HG03354 (cell line): ENCODE results near the gene BOC.

Experiments
- ATAC-seq: cut with Tn5 transposase; IDR thresholded peaks from one replicate; pipeline ENCODE4 v1.9.1; 2021; ENCODE audit warnings: mild to moderate bottlenecking; ENCODE audit not compliant: unreplicated experiment, poor library complexity, severe bottlenecking

BOC gene

GRCh38 chr3:113245761-113246161 lies 34.4 kb downstream of the BOC start:
- ATAC-seq: no peak

DNA sequence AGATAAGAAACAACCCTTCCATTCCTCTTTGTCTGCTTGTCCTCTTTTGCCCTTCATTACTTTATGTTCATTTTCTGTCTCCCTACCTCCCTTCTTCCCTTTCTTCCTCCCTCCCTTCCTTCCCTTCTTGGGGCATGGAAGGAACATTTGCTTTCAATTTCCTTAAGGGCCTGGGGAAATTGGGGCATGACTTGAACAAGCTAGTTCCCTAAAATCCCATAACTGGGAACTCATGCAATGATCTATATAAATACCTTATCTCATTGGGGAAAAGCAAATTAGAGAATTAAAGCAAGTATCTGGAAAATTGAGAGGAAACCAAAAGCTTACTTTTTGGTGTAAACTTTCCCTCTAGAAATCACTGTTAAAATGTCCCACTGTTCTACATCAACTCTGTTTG lies 35.7 kb downstream of the BOC start:
- no peak for ATAC-seq

GRCh38 chr3:113247675-113248458 lies 36.5 kb downstream of the BOC start:
- ATAC-seq: no peak

DNA sequence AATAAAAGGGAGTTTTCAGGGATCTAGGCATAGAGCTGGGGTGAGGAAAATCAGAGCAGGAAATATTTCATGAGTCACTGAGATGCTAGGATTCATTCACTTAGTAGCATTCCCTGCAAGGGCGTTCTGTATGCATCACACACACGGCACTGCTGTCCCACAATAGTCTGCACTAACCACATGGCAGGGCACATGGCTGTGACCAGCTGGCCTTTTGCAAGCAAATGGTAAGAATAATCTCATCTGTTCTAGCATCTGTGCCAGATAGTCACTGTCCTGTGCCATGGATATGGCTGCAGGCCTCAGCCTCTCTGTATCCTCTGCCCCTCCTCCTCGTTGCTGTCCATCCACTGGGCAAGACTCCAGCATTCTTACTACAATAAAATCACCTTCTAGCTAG lies 37.8 kb downstream of the BOC start:
- no peak for ATAC-seq

GRCh38 chr3:113249601-113250000 lies 38.2 kb downstream of the BOC start:
- no peak for ATAC-seq

- no peak for ATAC-seq
Observed at GRCh38 chr3:113250566-113250965, 39.2 kb downstream of the BOC start.

DNA sequence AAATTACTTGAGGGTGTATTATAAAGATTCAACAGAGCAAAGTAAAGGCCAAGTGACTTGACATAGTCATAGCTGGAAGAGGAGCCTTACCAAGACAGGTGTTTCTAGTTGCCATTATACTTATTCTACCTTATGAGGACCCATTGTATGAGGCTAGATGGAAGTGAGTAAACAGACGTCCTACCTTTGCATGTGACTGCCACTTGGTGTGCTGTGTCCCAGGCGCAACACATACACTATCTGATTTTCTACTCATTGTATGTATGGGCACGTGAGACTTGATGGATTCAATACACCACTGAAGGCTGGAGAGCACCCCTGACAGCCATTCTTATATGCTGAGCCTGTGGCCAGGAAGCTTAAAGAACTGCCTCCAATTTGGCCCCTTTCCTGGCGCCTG lies 40.5 kb downstream of the BOC start:
- ATAC-seq: no peak

DNA sequence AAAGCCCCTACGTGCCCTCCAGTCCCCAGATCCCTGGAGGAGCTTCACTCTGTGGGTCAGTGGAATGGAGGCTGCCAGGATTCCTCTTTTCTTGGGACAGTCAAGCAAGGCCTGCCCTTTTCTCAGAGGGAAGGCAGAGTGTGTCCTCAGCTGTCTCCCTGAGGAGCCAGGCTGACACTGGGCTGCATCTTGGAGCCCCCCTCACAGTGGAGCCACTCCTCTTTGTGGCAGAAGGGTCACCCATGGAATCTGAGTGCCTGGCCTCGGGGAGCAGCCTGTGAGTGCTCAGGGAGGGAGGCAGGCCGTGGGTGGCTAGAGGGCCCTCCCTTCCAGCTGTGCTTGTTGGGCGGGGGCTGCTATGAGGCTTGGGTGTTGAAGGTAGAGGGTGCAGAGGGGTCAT lies 41.2 kb downstream of the BOC start:
- ATAC-seq: no peak

DNA sequence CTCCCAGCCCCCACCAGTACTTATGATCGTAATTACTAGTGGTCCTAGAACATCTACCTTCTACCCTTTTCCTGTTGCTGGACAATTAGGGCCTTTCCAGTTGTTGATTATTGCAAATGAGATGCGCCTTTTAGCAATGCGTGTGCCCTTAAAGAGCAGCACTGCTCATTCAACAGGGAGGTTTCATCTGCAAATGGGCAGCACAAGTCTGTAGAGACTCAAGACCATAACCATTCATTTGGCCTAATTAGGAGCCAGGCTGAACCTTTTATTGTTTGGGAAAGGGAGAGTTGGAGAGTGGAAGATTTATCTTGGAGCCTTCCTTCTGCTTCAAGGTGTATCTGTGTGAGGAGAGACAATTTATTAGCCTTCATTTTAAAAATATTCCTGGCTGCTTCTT lies 42.3 kb downstream of the BOC start:
- no peak for ATAC-seq

GRCh38 chr3:113254171-113254947 lies 43.0 kb downstream of the BOC start:
- no peak for ATAC-seq

- no peak for ATAC-seq
Observed at GRCh38 chr3:113255100-113255853, 43.9 kb downstream of the BOC start.

DNA sequence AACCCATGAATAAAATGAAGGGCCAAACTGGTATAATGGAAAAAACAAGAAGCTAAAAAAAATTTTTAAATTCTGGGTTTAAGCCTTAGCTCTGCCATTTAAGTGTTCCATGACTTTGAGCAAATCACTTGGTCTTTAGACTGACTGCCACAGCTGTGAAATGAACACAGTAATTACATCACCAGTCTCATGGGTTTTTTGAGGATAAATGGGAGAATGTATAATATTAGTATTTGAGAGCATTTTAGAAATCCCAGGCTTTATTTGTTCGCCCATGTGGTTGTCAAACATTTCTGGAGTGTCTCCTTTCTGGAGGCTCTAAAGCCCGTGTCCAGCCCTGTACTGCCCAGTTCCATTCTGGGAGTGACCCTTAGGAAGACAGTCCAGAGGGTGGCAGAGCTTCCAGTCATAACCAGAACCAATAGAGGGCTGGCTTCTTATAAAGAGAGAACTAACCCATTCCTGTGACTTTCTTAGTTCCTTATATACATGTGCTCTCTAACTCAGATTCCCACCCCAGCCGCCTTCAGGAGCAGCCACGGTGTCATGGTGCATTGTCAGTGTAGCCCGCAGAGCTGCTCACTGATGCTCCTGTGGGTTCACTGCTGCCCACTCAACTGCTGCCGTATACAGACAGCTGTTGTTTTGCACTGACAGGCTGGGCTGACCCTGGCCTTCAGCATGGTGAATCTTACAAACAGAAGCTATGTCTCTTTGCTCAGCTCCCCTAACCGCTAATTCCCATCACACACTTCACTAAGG lies 44.7 kb downstream of the BOC start:
- no peak for ATAC-seq

- ATAC-seq: no peak
Observed at GRCh38 chr3:113258361-113258760, 47.0 kb downstream of the BOC start.

GRCh38 chr3:113259196-113259595 lies 47.8 kb downstream of the BOC start:
- no peak for ATAC-seq

DNA sequence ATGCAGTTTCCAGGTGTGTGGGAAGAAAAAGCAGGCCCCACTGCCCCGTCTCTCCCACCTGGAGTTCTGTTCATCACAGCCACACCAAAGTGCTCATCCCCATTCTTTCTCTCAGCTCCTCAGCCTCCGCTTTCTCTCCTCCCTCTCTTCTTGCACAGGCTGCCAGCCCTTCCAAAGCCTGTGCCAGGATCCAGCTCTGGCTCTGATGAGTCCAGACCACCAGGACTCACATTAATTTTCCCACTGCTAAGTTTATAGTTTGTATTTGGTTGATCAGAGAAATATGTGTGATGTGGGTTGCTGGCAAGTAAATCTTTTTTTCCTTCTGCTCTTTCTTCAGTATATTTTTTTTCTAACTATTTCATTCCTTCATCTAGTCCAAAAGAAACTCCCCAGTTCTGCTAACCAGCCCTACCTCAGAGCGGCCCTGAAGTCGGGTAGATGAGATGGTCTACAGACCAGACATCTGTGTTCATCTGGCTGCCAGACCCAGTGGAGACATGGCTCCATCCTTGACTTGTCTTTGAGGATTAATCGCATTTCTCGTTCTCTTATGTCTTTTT lies 49.8 kb downstream of the BOC start:
- no peak for ATAC-seq

GRCh38 chr3:113261626-113262303 lies 50.4 kb downstream of the BOC start:
- no peak for ATAC-seq

- ATAC-seq: no peak
Observed at GRCh38 chr3:113262304-113262665, 50.9 kb downstream of the BOC start.

GRCh38 chr3:113263020-113263419 lies 51.7 kb downstream of the BOC start:
- ATAC-seq: no peak

GRCh38 chr3:113263778-113264177 lies 52.4 kb downstream of the BOC start:
- ATAC-seq: no peak
